Activated CD4-positive, alpha-beta T cell treated with anti-CD3 and anti-CD28 coated beads for 24 hours (primary cell): ENCODE measurements around the gene LRCH1.

ENCODE experiments used
- DNase-seq, 2 donors: peaks; one replicate each; pipeline ENCODE4 v3.0.0-alpha.2; 2020; ENCODE audit warnings: low read depth in 2 of 2

Gene LRCH1

DNA sequence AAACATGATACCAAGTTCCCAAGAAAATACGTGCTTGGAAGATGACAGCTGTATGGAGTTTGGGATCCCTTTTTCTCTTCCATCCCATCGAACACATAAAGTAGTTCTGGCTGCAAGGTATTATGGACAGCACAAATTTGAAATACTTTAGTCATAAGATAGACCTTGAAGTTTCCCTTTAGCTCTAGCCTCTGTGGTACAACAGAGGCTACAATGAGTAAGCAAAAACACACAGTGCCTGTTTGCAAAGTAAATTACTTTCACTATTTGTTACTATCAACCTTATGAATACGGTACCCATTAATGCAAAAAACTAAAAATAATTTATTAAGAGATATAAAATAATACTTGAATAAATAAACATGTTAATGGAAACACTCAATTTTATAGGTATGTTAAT is 21.0 kb upstream of the LRCH1 start:
- no peak for DNase-seq

- no peak for DNase-seq
Observed at GRCh38 chr13:46535002-46535401, 18.0 kb upstream of the LRCH1 start.

DNA sequence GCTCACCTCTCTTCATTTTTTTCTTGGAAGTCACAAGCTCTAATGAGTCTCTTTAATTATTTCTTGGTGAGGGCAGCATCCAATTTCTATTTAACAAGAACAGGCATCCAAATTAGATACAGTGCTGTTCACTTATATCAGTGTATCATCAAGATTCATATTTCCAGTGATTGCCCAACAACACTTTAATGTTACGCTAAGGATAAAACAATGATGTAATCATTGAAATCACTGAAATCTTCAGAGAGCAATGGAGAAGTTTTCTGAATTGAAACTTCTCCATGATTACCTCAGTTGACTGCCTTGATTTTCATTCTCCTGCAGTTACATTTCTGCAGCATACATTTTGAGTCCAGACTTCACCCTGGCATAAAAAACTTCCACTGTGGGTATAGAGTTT is 17.1 kb upstream of the LRCH1 start:
- no peak for DNase-seq

DNA sequence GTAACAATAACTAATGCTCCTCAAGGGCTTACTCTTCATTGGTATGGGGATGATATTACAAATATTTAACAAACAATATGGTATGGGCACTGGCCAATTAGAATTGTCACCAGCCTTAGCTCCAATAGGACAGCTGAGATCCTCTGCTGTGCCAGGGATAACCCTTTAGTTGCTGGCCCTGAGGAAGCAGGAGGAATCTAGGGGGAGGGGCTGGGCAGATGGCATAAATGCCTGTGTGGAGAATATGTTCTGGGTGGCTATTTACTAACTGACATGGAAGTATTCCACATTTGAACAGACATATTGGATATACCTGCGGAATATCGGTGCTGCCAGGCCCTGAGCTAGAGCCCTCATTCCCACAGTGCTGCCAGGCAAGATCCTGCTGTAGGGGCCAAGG is 16.6 kb upstream of the LRCH1 start:
- DNase-seq, result no peak

DNA sequence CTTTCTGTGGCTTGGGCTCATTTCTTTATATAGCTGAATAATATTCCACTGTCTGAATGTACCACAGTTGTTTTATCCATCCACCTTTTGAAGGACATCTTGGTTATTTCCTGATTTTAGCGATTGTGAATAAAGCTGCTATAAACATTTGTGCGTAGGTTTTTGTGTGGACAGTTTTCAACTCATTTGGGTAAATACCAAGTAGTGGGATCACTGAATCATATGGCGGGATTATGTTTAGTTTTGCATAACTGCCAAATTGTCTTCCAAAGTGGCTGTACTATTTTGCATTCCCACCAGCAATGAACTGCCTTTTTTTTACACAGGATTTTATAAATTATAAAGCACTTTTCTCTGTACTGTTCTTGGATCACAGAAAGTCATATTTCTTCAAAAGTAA is 13.7 kb upstream of the LRCH1 start:
- no peak for DNase-seq

GRCh38 chr13:46541210-46541609 is 11.8 kb upstream of the LRCH1 start:
- DNase-seq, result no peak

GRCh38 chr13:46542833-46543232 is 10.1 kb upstream of the LRCH1 start:
- DNase-seq, result no peak

- no peak for DNase-seq
Observed at GRCh38 chr13:46543287-46543686, 9.7 kb upstream of the LRCH1 start.

- no peak for DNase-seq
Observed at GRCh38 chr13:46544208-46544607, 8.8 kb upstream of the LRCH1 start.

- no peak for DNase-seq
Observed at GRCh38 chr13:46544811-46545210, 8.2 kb upstream of the LRCH1 start.

GRCh38 chr13:46546084-46546768 is 6.7 kb upstream of the LRCH1 start:
- DNase-seq, result no peak

GRCh38 chr13:46550822-46551221 is 2.1 kb upstream of the LRCH1 start:
- no peak for DNase-seq

DNA sequence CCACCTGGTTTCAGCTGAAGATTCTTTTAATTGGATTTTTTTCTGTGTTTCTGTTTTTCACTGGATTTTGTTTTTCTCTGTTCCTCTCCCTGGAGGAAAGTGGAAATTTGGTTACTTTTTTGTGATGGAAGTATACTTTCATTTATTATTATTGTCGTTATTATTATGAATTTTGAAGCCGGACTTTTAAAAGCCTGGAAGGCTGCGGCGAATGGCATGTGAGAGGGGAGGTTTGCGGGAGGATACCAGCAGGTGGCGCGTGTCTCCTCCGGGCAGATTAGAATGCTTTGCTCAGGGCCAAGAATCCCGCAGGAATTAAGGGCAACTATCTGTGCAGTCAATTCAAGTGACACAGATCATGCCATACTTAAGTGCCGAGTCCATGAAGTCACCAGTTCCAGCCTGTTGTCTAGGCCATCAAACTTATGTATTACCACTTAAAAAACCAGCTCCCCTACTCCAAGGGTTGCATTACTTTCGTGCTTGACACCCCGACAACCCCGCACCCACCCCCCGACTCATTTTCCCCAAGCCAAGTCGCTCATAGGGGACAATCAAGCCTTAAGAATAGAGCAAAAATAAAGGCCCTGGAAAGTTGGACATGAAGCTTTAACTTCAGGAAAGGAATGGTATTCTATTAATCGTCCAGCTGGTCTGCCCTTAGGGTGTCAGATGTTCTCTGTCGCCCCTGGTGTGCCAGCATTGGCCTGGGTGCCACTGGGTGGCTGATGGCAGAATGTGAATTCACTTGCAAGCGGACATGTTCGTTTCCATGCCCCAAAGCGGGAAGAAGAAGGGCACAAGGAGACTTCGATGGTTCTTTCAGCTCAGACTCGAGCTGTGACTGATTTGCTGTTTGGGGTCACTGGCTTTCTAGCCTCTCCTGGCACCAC is 1.3 kb upstream of the LRCH1 start:
- DNase-seq, result peak; percentile 58 to 61

DNA sequence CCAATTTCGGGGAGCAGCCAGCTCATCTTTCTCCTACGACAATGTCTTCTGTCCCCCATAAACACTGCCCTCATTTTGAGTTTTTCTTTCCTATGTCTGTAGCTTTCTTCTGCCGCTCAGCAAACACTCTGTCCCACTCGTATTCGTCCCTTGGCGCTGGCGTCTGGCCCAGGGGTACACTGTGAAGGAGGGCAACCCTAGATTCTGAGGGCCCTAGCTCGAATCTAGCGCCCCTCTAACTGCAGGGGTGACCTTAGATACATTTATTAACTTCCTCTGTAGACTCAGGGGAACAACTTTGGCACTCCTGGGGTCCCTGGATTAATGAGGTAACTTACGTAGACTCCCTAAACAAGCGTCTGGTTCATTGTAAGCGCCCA is 677 bp upstream of the LRCH1 start:
- DNase-seq, result no peak

DNA sequence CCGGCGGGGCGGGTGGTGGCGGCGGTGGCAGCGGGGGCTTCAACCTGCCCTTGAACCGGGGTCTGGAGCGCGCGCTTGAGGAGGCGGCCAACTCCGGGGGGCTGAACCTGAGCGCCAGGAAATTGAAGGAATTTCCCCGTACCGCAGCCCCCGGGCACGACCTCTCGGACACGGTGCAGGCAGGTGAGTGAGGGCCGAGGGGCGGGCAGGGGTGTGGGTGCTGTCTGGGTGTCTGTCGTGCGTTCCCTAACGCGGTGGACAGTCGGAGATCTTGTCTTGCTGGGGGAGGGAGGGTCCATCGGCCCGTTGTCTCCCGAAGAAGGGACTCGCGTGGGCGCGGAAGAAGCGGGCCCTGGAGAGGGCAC is 533 bp downstream of the LRCH1 start:
- peak in 1 of 2 donors; percentile 7 for DNase-seq

- DNase-seq, result peak; percentile 42 to 56
Observed at GRCh38 chr13:46553886-46554858, 1.2 kb downstream of the LRCH1 start.

GRCh38 chr13:46554951-46555350 is 2.0 kb downstream of the LRCH1 start:
- no peak for DNase-seq

DNA sequence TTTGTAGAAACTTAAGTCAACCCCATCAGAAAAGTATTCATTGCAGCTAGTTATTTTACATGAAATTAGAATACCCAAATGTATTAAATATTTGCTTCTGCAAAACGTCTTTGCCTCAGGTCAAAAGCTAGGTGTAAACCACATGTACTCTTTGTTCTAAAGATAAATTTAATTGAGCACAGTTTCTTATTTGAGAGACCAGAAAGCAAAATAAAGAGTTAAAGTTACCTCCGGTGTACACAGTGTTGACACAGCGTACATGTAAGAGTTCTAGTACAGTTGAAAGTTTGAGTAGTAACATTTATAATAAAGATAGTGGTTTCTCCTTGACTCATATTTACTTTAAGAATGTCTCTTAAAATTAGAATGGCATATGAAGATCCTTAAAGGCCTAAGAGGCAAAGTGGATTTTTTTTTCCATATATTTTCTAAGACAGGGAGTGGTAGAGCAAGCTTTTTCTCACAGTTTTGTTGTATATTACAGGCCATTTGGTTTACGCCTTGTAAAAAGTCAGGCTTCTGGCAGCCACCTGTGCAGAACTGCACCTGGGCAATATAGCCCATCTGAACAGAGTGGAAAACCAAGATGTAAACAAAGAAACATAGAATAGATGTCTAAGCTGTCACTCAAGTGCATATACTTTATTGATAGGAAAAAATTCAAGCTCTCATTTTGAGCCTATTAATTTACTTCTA is 2.9 kb downstream of the LRCH1 start:
- DNase-seq, result no peak

DNA sequence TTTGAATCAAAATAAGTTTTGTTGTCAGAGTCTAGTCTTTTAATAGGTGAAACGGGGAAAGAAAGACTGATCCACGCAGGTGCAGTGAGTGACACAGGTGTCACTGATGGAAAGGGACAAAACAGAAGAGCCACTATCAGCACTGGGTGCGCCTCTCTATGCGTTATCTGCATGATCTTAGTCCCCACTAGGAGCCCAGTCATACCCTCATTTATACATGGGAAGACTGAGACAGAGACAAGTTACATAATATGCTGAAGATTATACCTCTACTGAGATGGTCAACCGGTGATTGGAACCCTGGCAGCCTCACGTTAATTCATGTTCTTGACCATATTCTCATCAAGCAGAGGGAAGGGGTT is 3.4 kb downstream of the LRCH1 start:
- DNase-seq, result no peak

GRCh38 chr13:46559272-46559805 is 6.4 kb downstream of the LRCH1 start:
- no peak for DNase-seq

DNA sequence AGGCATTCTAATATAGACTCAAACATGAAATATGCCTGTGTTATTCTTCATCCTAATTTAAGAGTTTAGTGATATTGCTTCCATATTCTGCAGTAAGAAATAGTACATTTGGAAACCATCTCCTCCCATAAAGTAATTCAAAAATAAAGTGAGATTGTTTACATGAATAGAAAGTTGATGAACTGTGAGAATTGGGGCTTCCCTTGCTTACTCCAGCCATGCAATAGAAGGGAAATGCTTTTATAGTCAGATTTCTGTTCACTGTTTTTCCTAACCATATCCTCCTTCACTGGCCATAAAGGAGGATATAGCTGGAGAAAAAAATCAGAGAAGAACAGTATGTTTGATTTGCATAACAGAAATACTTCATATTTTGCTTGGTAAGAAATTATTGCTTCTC is 7.8 kb downstream of the LRCH1 start:
- DNase-seq, result no peak
